Measurements from ENCODE around the gene RGL2. TPM values are rescaled to one million over a fixed set of nuclear protein-coding genes. Genes with fewer than 3 reads are reported as not detected.

RGL2 gene
- total RNA-seq, 2 experiments from 2014 or later = 19.9 to 21.5 TPM

DNA sequence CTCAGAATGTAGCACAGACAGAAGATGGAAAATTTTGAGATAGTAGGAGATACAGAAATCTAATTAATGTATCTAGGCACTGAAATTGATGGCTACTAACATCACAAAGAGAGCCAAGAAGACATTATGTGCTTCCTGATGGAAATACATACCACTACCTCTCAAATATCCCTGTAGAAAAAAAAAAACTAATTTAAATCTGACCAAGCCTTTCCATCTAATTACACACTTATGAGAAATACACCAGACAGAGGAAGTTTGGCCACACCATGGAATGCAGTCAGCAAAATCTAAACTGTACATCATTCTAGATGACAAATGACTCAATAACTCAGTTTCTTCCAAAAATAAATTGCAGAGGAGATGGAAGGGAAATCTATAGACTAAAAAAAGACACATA is 46.0 kb downstream of the RGL2 start:
- Mint-ChIP-seq H3K4me1 (peaks cover 41% of the 10 kb centered on the region), H3K27me3 (no peaks in the 10 kb centered on the region), H3K4me3 (no peak overlapping the region), H3K9me3 (ENCODE audit: low read depth) (no peaks in the 10 kb centered on the region), H3K27ac (no peak overlapping the region), H3K36me3 (ENCODE audit: low read depth) (peaks cover 25% of the 10 kb centered on the region)
- intact Hi-C loops (cut with DNase I, micrococcal nuclease) = no loop called here
- CTCF ChIA-PET = interaction anchor here (0.9 kb wide), 1 partner anchor 47 kb away, joined by 3 read pairs; no protein-coding TSS in a partner anchor
- ATAC-seq (no peak), DNase-seq (no peak)
- POLR2A ChIA-PET = no interaction called here

DNA sequence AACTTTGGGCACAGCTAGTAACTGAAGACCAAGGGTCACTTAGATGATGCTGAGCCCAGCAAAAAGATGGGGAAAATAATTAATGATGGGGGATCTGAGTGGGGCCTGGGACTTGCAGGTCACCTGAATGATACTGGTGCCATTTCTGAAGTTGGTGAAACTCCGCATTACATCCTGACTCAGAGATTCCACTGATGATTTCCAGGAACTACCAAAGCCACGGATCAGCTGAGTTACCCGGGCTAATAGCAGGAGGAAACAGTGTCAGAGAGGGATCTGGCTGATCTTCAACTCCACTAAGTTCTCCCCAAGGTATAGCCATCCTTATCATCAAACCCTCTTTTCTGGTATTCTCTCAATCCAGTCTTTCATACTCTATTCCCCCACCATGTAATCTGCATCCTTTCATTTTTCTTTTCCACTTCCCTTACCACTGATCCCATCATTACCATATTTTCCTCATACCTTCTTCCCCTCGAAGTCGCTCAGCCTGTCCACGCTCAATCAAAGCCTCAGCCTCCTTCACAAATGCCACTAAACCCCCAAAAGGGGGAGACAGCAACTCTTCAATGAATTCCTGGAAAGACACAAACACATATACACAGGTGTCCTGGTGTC is 47.2 kb downstream of the RGL2 start:
- peaks cover 41% of the 10 kb centered on the region for H3K4me1 Mint-ChIP-seq
- peak overlapping the region; percentile 40 for H3K27ac Mint-ChIP-seq
- peaks cover 3% of the 10 kb centered on the region for H3K27me3 Mint-ChIP-seq
- POLR2A ChIA-PET = interaction anchor here (0.7 to 2.7 kb wide), 2 partner anchors 19 to 26 kb away, joined by 3 to 11 read pairs; partner anchors contain the start of gene B3GALT4
- peak; percentile 30 for DNase-seq
- H3K4me3 Mint-ChIP-seq = peak overlapping the region; percentile 2
- H3K9me3 Mint-ChIP-seq (ENCODE audit: low read depth) = no peaks in the 10 kb centered on the region
- intact Hi-C loops (cut with DNase I, micrococcal nuclease) = no loop called here
- peaks cover 23% of the 10 kb centered on the region for H3K36me3 Mint-ChIP-seq (ENCODE audit: low read depth)
- no peak for ATAC-seq
- CTCF ChIA-PET = interaction anchor here (1.2 to 8.3 kb wide), 3 partner anchors 93 to 237 kb away, joined by 3 to 77 read pairs (median 8); no protein-coding TSS in a partner anchor

DNA sequence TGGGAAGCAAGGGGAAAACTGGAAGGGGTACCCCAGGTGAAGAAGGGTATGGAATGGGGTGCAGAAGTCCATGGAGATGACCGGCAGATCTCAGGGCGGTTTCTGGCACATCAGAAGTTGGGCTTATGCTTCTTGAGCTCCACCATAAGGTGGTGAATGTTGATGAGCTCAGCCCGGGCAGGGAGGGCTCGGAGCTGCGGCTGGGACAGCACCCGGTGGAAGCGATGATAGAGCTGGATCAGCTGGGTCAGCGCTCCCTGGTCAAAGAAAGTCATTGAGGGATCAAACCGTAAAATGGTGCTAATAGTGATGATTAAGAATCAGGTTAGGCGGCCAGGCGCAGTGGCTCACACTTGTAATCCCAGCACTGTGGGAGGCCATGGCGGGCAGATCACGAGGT is 48.0 kb downstream of the RGL2 start:
- DNase-seq (no peak), ATAC-seq (no peak)
- ChIA-PET POLR2A (interaction anchor here (0.7 to 2.9 kb wide), 7 partner anchors 20 to 266 kb away, joined by 3 to 19 read pairs (median 5); partner anchors contain the start of genes B3GALT4, HSD17B8, PFDN6 and WDR46), CTCF (interaction anchor here (1.0 to 8.3 kb wide), 10 partner anchors 21 to 238 kb away, joined by 3 to 77 read pairs (median 6); partner anchors contain the start of genes RING1, RPS18 and VPS52)
- H3K36me3 Mint-ChIP-seq (ENCODE audit: low read depth) = peaks cover 23% of the 10 kb centered on the region
- peak overlapping the region; percentile 95 for H3K27ac Mint-ChIP-seq
- H3K27me3 Mint-ChIP-seq = peaks cover 3% of the 10 kb centered on the region
- H3K9me3 Mint-ChIP-seq (ENCODE audit: low read depth) = no peaks in the 10 kb centered on the region
- H3K4me3 Mint-ChIP-seq = peak overlapping the region; percentile 91
- peaks cover 41% of the 10 kb centered on the region for H3K4me1 Mint-ChIP-seq
- intact Hi-C loops (cut with DNase I, micrococcal nuclease) = no loop called here

DNA sequence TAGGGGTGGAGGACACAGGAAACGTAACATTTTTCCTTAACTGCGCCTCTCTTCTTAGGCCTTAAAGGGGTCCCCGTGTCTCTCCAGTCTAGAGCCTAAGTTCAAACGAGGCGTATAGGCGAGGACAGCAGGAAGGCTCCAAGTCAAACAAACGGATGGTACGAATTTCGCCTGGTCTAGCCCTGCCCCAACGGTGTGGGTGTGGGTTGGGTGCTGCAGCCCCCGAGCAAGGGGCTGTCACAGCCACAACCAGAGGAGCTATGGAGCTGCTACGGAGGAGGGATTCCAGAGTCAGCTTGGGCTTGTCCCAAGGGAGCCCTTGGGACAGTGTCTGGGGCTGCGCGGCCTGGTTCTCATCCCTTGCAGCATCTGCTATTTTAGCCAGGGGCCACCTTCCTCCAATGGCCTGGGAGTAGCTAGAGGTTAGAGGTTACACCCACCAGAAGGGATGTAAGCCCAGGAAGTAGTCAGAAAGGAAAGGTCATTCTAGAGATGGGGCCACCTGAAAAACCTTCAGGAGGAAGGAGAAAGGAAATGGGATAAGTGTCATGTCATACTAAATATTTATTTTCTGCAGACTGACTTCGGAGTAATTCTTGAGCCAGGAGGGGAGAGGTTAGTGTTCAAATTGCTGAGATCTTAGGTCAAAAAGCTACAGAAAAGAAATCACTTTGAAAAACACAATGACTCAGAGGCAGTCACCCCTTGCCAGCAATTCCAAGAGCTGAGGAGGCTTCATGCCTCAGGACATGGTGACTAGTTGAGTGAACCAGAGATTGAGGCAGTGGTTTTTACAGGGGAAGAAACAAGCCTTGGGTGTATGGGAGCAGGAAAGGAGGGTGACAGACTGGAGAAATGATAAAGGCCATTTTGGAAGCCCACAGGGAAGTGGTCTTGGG is 48.8 kb downstream of the RGL2 start:
- H3K9me3 Mint-ChIP-seq (ENCODE audit: low read depth) = no peaks in the 10 kb centered on the region
- H3K4me3 Mint-ChIP-seq = peak overlapping the region; percentile 91
- H3K27me3 Mint-ChIP-seq = peaks cover 3% of the 10 kb centered on the region
- ATAC-seq (no peak), DNase-seq (peak; percentile 51)
- CTCF ChIA-PET = interaction anchor here (0.6 to 8.3 kb wide), 22 partner anchors 11 to 940 kb away, joined by 3 to 77 read pairs (median 6); partner anchors contain the start of genes B3GALT4, PFDN6, RING1 and RPS18
- H3K27ac Mint-ChIP-seq = peak overlapping the region; percentile 95
- intact Hi-C loops (cut with DNase I, micrococcal nuclease) = loop anchor here (1.0 to 2.0 kb wide), 13 partner anchors 21 to 397 kb away; partner anchors contain the start of genes VPS52 (in 2 of the 2), KIFC1 (in 1 of the 2), PFDN6 (in 1 of the 2) and RING1 (in 1 of the 2)
- H3K4me1 Mint-ChIP-seq = peaks cover 41% of the 10 kb centered on the region
- H3K36me3 Mint-ChIP-seq (ENCODE audit: low read depth) = peaks cover 23% of the 10 kb centered on the region
- POLR2A ChIA-PET = interaction anchor here (0.6 to 2.9 kb wide), 14 partner anchors 22 to 1258 kb away, joined by 3 to 19 read pairs (median 5); partner anchors contain the start of genes B3GALT4, HSD17B8, PFDN6 and RING1

DNA sequence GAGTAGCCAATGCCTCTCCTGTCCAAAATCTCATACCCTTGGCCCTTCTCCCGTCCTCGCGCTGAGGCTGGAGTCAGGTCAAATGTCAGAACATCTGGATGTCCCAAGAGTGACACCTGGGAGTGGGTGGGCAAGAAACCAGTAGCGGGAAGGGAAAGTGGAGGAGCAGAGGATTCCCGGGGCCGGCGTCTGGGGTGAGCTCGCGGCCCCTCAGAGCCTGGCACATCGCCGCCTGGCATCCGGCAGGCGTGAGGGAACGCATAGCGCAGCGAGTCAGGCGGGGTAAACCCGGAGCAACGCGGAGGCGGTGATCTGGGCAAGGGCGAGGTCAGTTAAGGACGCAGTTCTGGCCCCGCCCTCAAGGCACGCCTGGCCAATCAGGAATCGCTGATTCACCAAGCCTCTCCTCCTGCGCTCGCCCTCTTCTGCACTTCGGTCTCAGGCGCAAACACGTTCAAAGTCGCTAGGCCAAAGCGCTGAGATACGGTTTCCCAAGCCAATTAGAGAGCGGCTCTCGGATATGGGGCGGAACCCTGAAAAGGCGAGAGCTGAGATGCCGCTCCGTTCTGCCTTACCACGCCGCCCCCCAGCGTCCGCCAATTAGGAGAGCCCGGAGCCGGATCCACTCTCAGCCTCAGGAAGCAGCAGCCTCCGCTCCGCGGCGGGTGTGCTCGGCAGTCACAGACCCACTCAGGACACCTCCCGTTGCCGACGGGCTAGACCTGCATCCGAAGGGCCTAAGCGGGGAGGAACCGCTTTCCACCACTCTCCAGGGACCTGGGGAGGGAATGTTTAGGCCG is 49.6 kb downstream of the RGL2 start:
- Mint-ChIP-seq H3K4me1 (peaks cover 41% of the 10 kb centered on the region), H3K27ac (peak overlapping the region; percentile 96), H3K4me3 (peak overlapping the region; percentile 91), H3K9me3 (ENCODE audit: low read depth) (no peaks in the 10 kb centered on the region), H3K27me3 (peaks cover 3% of the 10 kb centered on the region), H3K36me3 (ENCODE audit: low read depth) (peaks cover 23% of the 10 kb centered on the region)
- POLR2A ChIA-PET = interaction anchor here (0.7 to 2.9 kb wide), 12 partner anchors 23 to 1259 kb away, joined by 3 to 19 read pairs (median 6); partner anchors contain the start of genes B3GALT4, HSD17B8, RING1 and RPS18
- CTCF ChIA-PET = interaction anchor here (0.6 to 8.3 kb wide), 44 partner anchors 10 to 939 kb away, joined by 3 to 77 read pairs (median 4); partner anchors contain the start of genes B3GALT4, HSD17B8, PFDN6 and RING1
- ATAC-seq (peak; percentile 93), DNase-seq (peak; percentile 99)
- intact Hi-C loops (cut with DNase I, micrococcal nuclease) = loop anchor here (1.0 to 2.0 kb wide), 19 partner anchors 22 to 396 kb away; partner anchors contain the start of genes VPS52 (in 2 of the 2), BRD2 (in 1 of the 2), KIFC1 (in 1 of the 2) and PFDN6 (in 1 of the 2)

DNA sequence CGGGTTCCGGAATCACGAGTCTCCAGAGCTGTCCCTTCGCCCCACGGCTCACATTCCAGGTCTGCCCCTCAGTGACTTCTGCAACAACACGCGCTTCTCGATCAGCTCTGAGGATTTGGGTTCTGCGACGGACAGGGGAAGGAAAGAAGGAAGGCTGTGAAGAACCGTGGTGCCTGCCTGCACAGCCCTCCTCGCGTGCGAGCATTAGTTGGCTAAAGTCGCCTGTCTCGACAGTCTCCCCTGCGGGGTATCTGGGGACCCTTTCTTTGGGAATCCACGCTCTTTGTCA is 50.2 kb downstream of the RGL2 start:
- DNase-seq (no peak), ATAC-seq (peak; percentile 10)
- Mint-ChIP-seq H3K9me3 (ENCODE audit: low read depth) (no peaks in the 10 kb centered on the region), H3K27ac (peak overlapping the region; percentile 96), H3K4me1 (peaks cover 41% of the 10 kb centered on the region), H3K36me3 (ENCODE audit: low read depth) (peaks cover 23% of the 10 kb centered on the region), H3K4me3 (peak overlapping the region; percentile 91), H3K27me3 (peaks cover 3% of the 10 kb centered on the region)
- intact Hi-C loops (cut with DNase I, micrococcal nuclease) = loop anchor here (1.0 to 2.0 kb wide), 8 partner anchors 43 to 280 kb away; partner anchors contain the start of gene BRD2 (in 1 of the 2)
- POLR2A ChIA-PET = interaction anchor here (0.7 to 2.9 kb wide), 10 partner anchors 20 to 1053 kb away, joined by 3 to 19 read pairs (median 4); partner anchors contain the start of genes B3GALT4, HSD17B8, RPS18 and VPS52
- CTCF ChIA-PET = interaction anchor here (0.7 to 8.3 kb wide), 39 partner anchors 9 to 283 kb away, joined by 3 to 77 read pairs (median 5); partner anchors contain the start of genes B3GALT4, HSD17B8, PFDN6 and RING1

DNA sequence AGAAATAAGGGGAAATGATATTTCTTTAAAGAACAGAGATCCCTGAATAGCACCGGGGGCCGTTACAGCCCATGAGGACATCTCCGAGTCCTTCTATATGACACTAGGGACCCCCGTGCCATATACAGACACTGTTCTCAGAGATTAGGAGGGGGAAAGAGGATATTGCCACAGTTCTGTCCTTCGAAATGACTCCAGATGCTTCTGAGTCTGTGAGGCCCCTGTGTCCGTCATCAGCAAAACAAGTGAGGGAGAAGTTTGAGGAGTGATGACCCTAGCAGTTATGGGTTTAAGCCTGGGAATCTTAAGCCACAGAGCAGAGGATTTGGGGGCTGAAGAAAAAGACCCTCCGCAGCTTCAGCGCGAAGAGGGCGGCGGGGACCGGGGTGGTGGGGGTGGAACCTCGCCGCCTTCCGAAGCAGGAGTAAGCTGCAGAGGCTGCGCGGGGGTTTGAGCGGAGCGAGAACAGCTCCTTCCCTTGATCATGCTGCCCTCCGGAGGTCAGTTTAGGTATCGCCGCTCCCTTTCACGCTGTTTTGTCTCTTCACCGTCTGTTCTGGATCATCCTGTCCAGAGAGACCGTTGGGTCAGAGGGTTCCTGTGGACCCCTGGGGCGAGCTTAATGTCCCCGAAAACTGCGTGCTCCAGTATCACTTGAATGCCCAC is 50.6 kb downstream of the RGL2 start:
- ATAC-seq (peak; percentile 27), DNase-seq (peak; percentile 96)
- Mint-ChIP-seq H3K27ac (peak overlapping the region; percentile 96), H3K27me3 (peaks cover 6% of the 10 kb centered on the region), H3K36me3 (ENCODE audit: low read depth) (peaks cover 23% of the 10 kb centered on the region), H3K9me3 (ENCODE audit: low read depth) (no peaks in the 10 kb centered on the region), H3K4me1 (peaks cover 41% of the 10 kb centered on the region), H3K4me3 (peak overlapping the region; percentile 91)
- CTCF ChIA-PET = interaction anchor here (0.5 to 8.3 kb wide), 42 partner anchors 9 to 283 kb away, joined by 3 to 77 read pairs (median 4); partner anchors contain the start of genes B3GALT4, HSD17B8, PFDN6 and RGL2
- POLR2A ChIA-PET = interaction anchor here (0.7 to 2.9 kb wide), 11 partner anchors 20 to 1053 kb away, joined by 3 to 19 read pairs (median 3); partner anchors contain the start of genes B3GALT4, HSD17B8, RPS18 and VPS52
- intact Hi-C loops (cut with DNase I, micrococcal nuclease) = loop anchor here (1.0 to 2.0 kb wide), 8 partner anchors 43 to 280 kb away; partner anchors contain the start of gene BRD2 (in 1 of the 2)

DNA sequence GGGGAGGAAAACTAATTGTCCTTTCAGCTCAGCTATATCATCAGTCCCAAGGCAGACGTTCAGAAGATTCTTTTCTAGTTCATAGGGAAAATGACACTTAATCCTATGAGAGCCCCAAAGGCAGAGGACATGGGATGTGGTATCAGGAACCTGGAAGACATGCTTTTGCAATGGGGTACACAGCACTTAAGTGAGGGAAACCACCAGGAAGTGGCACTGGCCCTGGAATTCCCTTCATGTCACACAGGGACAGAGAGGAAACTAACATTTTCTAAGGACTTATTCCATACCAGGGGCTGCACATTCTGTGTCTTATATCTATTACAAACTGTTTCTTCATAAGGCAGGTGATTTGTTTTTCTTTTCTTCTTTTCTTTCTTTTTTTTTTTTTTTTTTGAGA is 55.3 kb downstream of the RGL2 start:
- ChIA-PET POLR2A (no interaction called here), CTCF (interaction anchor here (0.7 to 1.6 kb wide), 4 partner anchors 46 to 311 kb away, joined by 3 to 6 read pairs (median 3); no protein-coding TSS in a partner anchor)
- DNase-seq (no peak), ATAC-seq (no peak)
- Mint-ChIP-seq H3K36me3 (ENCODE audit: low read depth) (no peaks in the 10 kb centered on the region), H3K4me1 (peaks cover 17% of the 10 kb centered on the region), H3K27me3 (peaks cover 15% of the 10 kb centered on the region), H3K4me3 (no peak overlapping the region), H3K9me3 (ENCODE audit: low read depth) (no peaks in the 10 kb centered on the region), H3K27ac (no peak overlapping the region)
- intact Hi-C loops (cut with DNase I, micrococcal nuclease) = no loop called here

DNA sequence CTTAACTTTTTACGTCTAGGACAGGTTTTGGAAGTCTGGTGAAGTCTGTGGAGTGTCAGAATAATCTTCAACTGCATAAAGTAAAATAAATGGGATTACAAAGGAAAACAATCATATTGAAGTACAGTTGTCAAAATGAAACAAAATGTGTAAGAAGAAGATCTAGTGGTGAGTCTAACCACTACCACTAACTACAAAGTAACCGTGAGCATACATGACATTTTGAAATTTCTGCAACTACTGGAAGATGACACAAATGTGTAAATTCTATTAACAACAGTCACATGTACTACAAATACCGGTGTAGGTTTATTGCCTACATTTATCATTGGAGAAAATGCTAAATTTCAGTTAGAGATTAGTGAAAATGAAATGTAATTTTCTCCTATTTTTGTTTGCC is 56.8 kb downstream of the RGL2 start:
- CTCF ChIA-PET = no interaction called here

More for the DNA sequence above, 56.8 kb downstream of the RGL2 start:
- intact Hi-C loops (cut with DNase I, micrococcal nuclease) = loop anchor here in 1 of 2 experiments (1.0 kb wide), 2 partner anchors 37 to 45 kb away; no protein-coding TSS in a partner anchor
- Mint-ChIP-seq H3K9me3 (ENCODE audit: low read depth) (no peaks in the 10 kb centered on the region), H3K4me3 (peak overlapping the region; percentile 35), H3K27ac (no peak overlapping the region), H3K4me1 (peaks cover 11% of the 10 kb centered on the region), H3K36me3 (ENCODE audit: low read depth) (no peaks in the 10 kb centered on the region), H3K27me3 (peaks cover 19% of the 10 kb centered on the region)
- DNase-seq = no peak
- peak; percentile 94 for ATAC-seq
- POLR2A ChIA-PET = no interaction called here

Measured in activated CD4-positive, alpha-beta T cell treated with anti-CD3 and anti-CD28 coated beads for 36 hours (primary cell).